H1 (cell line): ENCODE data around the gene MUC4. TPM values are rescaled to one million over a fixed set of nuclear protein-coding genes. Genes with fewer than 3 reads are reported as not detected.

Experiments used
- MAX ChIP-seq: IDR thresholded peaks from 2 replicates; pipeline ENCODE4 v1.6.1; 2012; ENCODE audit warnings: inconsistent platforms
- POLR2A ChIP-seq, 2 experiments: IDR thresholded peaks; 1 replicate in 1 of 2; 2 replicates in 1 of 2; pipeline ENCODE4 v1.6.1; 2011; ENCODE audit warnings: low read depth in 2 of 2, low read length in 2 of 2, mild to moderate bottlenecking in 2 of 2; ENCODE audit errors: control extremely low read depth in 1 of 2
- polyA plus RNA-seq, 7 experiments: library from polyadenylated mRNA; depleted of rRNA in 3 of 7; stranded (reverse) in 5 of 7; unstranded in 2 of 7; fragments of >200 nt in 5 of 7; fragments of 200-250 nt in 2 of 7; gene quantifications; 1 replicate in 5 of 7; 2 replicates in 1 of 7; 4 replicates in 1 of 7; pipeline versions ENCODE4 v1.2.1 to v1.2.3, GENCODE V29; 2011 to 2013; ENCODE audit warnings: missing spikeins in 2 of 7, mixed read lengths in 2 of 7
- total RNA-seq: library from RNA; stranded (reverse); fragmentation: NEBNext Ultra II Directional; extraction: Animal tissue kit (Norgen Biotek cat#: 25700); gene quantifications from 2 replicates; pipeline ENCODE4 v1.2.1, GENCODE V29; 2021

The MUC4 gene
- total and polyA plus RNA-seq, 2 of the 8 experiments (the other 6 are each of a cell fraction or from before 2014, with no cell fraction given): 0.89 to 2.0 TPM

- TF ChIP-seq POLR2A (IDR thresholded peaks at IDR 0.05; ENCODE audit: control extremely low read depth in 1 of 2, low read depth in 2 of 2, low read length in 2 of 2) (no peak), MAX (no peak)
Measured at GRCh38 chr3:195859061-195859845, 47.5 kb upstream of the MUC4 start (continued).
